GM21717 (cell line): ENCODE results near the gene SKIC2.
"Not testable (repeated sequence)": the region's sequence is repeated elsewhere in the genome, so short reads cannot be mapped to it uniquely, and the experiment has no call there.

ENCODE experiments used
- ATAC-seq: cut with Tn5 transposase; IDR thresholded peaks from one replicate; pipeline ENCODE4 v1.9.1; 2021; ENCODE audit warnings: mild to moderate bottlenecking, moderate library complexity; ENCODE audit not compliant: unreplicated experiment

SKIC2 gene

GRCh38 chr6:32003301-32003700, 44.3 kb downstream of the SKIC2 start:
- ATAC-seq: not testable (repeated sequence)

GRCh38 chr6:32004393-32004792, 45.4 kb downstream of the SKIC2 start:
- not testable (repeated sequence) for ATAC-seq

- not testable (repeated sequence) for ATAC-seq
Measured at GRCh38 chr6:32004864-32005537, 46.0 kb downstream of the SKIC2 start.

- ATAC-seq: not testable (repeated sequence)
Measured at GRCh38 chr6:32005538-32005880, 46.5 kb downstream of the SKIC2 start.

- not testable (repeated sequence) for ATAC-seq
Measured at GRCh38 chr6:32005991-32006529, 47.1 kb downstream of the SKIC2 start.

- not testable (repeated sequence) for ATAC-seq
Measured at GRCh38 chr6:32007086-32007485, 48.1 kb downstream of the SKIC2 start.

GRCh38 chr6:32008037-32008436, 49.1 kb downstream of the SKIC2 start:
- ATAC-seq: not testable (repeated sequence)

GRCh38 chr6:32008616-32009015, 49.6 kb downstream of the SKIC2 start:
- not testable (repeated sequence) for ATAC-seq

- ATAC-seq: not testable (repeated sequence)
Measured at GRCh38 chr6:32009537-32009936, 50.6 kb downstream of the SKIC2 start.

GRCh38 chr6:32010856-32011530, 52.0 kb downstream of the SKIC2 start:
- not testable (repeated sequence) for ATAC-seq

GRCh38 chr6:32012941-32013617, 54.1 kb downstream of the SKIC2 start:
- not testable (repeated sequence) for ATAC-seq

- ATAC-seq: not testable (repeated sequence)
Measured at GRCh38 chr6:32013738-32014137, 54.8 kb downstream of the SKIC2 start.

- not testable (repeated sequence) for ATAC-seq
Measured at GRCh38 chr6:32014547-32014946, 55.6 kb downstream of the SKIC2 start, which contains the start of gene C4B. Gene C4B, plus strand, starts transcription at chr6:32014795. Its CDS starts 51 bp downstream, at chr6:32014846.
